Right hindlimb (tissue), 1 donor: ENCODE results near the gene GALM.
"Not testable (repeated sequence)": the region's sequence is repeated elsewhere in the genome, so short reads cannot be mapped to it uniquely, and the experiment has no call there.

Source experiments
- DNase-seq: peaks from one replicate; pipeline ENCODE4 v3.0.0-alpha.2; 2018

The GALM gene

GRCh38 chr2:38682620-38683019 lies 16.7 kb downstream of the GALM start:
- DNase-seq, result not testable (repeated sequence)

- no peak for DNase-seq
Measured at GRCh38 chr2:38683766-38684165, 17.9 kb downstream of the GALM start.

GRCh38 chr2:38685116-38685735 lies 19.3 kb downstream of the GALM start:
- DNase-seq, result no peak

- no peak for DNase-seq
Measured at GRCh38 chr2:38690499-38691420, 24.8 kb downstream of the GALM start.

DNA sequence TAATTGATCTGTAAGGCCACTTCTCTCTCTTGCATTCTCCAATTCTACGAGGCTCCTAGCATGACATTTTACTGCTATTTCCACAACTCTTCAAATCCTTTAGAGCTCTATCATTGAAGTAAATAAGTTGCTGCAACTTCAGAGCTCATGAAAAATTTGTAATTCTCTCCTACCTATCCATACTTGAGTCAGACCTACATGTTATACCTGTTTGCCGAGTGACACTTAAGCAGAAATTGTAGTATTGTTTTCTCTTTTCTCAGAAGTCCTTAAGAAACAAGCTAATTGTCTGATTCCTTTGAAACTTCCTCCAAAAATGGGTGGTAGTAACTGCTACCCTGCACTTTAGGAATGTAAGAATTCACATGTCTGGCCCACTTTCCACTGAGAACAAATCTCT lies 26.1 kb downstream of the GALM start:
- no peak for DNase-seq

DNA sequence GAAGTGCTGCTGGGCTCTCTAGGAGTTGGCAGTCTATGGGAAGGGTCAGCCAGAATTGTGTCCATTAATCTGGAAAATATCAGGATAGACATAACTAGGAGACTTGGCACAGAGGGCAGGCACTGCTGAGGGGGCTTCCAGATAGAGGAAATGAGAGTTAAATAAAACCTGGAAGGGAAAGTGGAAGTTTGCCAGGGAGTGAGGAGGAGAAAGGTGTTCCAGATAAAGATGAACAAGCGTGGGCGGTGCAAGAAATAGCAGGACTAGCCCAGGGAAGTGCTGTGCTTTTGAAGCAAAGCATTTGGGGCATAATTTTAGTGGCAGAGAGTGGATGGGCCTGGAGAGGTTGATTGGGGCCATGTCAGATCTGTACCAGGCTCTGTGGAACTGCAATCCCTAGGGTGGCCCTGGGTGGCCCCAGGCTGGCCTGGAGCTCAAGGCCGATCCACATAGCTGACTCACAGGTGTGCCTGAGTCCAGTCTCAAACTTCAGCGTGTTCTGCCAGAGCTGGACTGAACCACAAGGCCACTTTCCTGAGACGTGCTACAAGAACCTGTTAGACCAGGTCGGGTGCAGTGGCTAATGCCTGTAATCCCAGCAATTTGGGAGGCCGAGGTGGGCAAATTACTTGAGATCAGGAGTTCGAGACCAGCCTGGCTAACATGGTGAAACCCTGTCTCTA lies 26.9 kb downstream of the GALM start:
- DNase-seq, result no peak

DNA sequence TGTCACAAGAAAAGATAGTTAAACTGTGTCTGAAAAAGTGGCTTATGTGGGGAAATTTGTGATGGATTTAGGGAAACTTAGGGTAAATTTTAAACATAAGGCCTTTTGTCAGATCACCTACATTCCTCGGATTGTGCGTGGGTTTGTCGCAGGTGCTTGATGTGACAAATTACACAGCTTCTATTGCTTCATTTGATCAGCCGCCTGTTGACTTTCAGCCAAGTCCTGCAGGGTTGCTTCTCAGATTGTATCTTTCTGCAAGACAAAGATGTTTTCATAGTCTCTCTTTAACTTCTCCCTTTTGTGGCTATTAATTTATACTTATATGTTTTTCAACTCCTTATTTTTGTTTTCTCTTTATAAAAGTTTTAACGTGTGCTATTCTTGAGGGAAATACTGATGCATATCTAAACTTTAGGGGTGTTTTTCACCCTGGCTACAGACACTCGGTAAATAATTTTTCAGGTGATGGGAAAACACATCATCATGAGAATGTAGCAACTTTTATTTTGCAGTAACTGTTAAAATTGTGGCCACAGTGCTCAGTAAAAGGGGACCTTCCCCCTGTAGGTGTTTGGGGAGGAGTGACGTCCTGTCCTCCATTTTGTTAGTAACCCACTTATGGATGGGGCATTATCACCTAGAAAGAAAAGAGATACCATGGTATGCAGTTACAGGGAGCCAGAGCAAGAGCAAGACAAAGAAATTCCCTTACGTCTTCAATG lies 31.4 kb downstream of the GALM start:
- no peak for DNase-seq

DNA sequence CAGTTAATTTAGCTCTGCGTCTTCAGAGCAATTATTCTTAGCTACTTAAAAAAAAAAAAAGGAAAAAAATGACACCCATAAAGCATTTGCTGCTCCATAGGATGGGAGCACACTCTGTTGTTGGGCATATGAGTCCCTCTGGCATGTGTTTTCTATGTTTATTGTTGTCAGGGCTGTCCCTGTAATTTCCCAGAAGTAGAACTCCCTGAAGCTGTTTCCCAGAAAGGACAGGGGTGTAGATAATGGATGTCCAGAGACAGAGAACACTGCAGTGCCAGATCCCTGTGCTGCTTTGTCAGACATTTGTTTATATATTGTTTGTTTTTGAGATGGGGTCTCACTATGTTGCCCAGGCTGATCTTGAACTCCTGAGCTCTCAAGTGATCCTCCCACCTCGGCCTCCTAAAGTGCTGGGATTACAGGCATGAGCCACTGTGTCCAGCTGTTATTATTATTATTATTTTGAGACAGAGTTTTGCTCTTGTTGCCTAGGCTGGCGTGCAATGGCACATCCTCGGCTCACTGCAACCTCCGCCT lies 32.6 kb downstream of the GALM start:
- DNase-seq, result no peak

GRCh38 chr2:38700113-38700785 lies 34.3 kb downstream of the GALM start:
- DNase-seq, result no peak

DNA sequence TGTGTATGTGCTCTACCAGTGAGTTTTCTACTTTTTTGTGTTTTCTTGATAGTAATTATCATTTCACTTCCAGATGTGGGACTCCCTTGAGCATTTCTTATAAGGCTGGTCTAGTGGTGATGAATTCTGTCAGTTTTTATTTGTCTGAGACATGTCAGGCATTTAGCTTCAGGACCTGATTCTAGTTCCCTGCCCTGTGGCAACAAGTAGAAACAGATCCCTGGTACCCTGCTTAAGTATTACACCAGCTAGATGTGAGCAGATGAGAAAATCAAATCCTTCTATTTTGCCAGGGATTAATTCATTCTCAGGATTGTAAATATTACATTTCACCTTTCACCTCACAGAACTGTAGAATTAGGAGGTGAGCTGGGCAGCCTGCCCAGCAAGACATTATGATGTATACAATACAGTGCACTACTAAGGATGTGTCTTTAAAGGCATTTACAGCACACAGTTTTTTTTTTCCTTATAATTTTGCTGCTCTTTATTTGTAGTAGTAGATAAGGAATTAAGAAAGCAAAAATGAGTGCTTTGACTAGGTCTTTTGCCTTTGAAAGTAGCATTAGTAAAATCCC lies 35.1 kb downstream of the GALM start:
- no peak for DNase-seq

GRCh38 chr2:38701542-38701941 lies 35.6 kb downstream of the GALM start:
- DNase-seq, result no peak

- no peak for DNase-seq
Measured at GRCh38 chr2:38702413-38702812, 36.5 kb downstream of the GALM start.

DNA sequence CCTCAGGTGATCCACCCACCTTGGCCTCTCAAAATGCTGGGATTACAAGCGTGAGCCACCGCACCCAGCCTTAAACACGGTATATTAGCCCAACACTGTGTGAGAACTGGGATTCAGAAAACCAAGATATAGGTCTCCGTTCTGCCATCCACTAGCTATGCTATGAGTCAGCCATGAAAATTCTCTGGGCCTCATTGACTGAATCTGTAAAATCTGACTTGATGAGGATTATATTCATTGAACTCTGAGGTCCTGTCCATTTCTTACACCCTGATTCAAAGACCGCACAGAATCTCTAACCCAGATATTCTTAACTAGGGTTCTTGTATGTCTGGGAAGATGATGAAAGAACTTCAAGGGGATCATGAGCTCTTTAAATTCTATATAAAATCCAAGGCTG lies 37.4 kb downstream of the GALM start:
- not testable (repeated sequence) for DNase-seq

DNA sequence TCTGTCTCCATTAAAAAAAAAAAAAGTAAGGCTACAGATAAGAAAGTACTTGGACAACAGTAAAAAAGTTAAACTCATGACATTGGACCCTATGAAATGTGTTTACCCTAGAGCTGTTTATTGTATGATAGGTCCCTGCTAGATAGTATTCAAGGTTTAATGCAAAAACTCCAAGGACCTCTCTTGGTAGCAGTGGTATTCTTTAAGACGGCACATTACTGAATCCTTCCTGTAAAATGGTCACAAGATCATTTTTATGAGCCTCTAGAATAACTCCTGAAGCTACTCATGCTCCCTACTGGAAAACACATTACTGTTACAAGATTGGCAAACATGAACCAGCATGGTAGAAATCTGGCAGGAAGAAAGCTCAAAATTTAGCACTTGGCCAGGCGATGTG lies 38.8 kb downstream of the GALM start:
- DNase-seq, result no peak

- DNase-seq, result no peak
Measured at GRCh38 chr2:38706846-38707345, 41.0 kb downstream of the GALM start.

GRCh38 chr2:38708491-38708890 lies 42.6 kb downstream of the GALM start:
- not testable (repeated sequence) for DNase-seq

DNA sequence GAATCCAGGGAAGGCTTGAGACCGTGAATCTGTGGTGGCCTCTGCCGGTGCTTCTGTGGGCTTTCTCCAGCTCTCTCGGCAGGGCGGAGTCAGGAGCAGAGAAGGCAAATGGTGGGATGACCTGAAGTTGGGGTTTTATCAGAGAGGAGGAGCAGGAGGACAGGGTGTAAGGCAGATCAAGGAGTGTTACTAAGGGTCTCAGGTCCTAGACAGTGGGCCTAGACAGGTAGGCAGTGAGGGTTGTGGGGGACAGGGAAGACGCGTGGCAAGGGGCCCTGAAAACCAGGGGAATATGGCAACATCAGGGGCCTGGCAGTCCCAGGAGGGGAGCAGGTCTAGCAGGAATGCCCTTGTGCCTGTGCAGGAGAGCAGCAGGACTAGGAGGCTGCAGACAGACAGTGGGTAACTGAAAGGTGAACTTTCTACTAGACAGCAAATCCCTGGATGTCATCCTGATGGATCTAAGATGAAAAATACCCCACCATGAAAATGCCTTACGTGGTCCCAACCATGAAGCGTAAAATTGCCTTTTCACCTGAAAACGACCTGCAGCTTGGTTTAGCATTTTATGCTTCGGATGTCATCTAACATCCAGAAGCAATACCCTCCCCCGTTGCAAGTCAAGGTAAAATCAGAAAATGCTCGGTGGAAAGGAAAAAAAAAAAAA lies 43.1 kb downstream of the GALM start:
- DNase-seq, result no peak

DNA sequence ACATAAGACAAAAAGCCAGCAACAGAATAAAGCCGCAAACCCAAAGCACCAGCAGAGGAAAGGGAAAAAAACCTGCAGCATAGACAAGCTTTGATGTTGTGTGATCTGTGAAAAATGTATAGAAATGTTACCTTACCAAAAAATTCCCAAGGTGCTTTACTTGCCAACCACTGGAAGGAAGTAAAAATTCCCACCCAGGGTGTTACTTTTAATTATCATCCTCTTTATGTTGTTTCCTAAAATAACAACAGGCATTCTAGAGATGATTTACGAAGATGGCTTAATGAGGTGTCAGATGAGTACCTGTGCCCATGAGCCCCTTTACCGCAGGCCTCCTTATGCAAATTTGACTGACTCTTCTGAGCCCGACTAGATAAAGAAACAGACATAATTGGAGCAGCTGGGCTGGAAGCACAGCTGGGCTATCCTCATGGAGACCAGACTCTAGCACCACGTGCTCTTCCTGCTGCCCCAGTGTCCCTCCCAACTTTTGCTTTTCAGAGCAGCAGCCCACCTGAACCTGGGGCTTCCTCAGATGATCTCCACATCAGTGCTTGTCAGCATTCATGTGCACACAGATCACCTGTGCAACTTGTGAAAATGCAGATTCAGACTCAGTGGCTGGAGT lies 43.8 kb downstream of the GALM start:
- no peak for DNase-seq

DNA sequence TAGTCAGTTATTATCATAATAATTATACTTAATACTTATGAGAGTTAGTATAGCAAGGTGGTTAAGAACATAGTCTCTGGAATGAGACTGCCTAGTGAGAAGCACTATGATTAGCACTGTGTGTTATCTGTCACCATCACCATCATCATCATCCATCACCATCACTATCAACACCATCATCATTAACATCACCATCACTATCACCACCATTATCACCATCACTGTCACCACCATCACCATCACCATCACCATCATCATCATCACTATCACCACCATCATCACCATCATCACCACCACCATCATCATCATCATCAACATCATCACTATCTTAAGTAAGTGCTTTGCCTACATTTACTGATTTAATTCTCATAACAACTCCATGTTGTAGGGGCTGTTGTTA lies 45.6 kb downstream of the GALM start:
- no peak for DNase-seq

- DNase-seq, result no peak
Measured at GRCh38 chr2:38712413-38712812, 46.5 kb downstream of the GALM start.

DNA sequence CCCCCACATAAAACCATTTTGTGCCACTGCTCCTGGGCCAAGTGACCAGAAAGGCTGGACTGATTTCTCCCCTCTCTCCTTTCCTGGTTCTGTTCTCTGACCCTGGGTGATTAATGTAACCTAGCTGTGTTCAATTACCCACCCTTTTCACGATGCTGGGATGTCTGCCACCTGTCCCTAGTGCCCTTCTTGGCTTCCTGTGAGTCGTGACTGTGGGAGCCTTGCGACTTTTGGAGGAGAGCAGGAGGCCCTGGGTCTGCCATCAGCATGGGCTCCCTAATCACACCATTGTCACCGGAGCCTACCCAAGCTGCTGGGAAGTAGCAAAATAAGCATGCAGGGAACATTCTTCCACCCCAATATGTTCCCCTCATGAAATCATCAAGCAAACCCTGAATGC lies 47.0 kb downstream of the GALM start:
- no peak for DNase-seq
